RCC 7860 (cell line): ENCODE measurements around the gene PSG6.
A peak's percentile ranks its signal among the peaks of the same experiment; 100 is the strongest.
"Not testable (repeated sequence)": the region's sequence is repeated elsewhere in the genome, so short reads cannot be mapped to it uniquely, and the experiment has no call there.

Experiments used
- DNase-seq: peaks from one replicate; pipeline ENCODE4 v3.0.0-alpha.2; 2015; ENCODE audit warnings: low spot score
- FAIRE-seq: peaks from 2 replicates; lab custom pipeline; 2012; peaks lifted over from hg19 to GRCh38; lab: Jason Lieb, UNC

Gene PSG6

DNA sequence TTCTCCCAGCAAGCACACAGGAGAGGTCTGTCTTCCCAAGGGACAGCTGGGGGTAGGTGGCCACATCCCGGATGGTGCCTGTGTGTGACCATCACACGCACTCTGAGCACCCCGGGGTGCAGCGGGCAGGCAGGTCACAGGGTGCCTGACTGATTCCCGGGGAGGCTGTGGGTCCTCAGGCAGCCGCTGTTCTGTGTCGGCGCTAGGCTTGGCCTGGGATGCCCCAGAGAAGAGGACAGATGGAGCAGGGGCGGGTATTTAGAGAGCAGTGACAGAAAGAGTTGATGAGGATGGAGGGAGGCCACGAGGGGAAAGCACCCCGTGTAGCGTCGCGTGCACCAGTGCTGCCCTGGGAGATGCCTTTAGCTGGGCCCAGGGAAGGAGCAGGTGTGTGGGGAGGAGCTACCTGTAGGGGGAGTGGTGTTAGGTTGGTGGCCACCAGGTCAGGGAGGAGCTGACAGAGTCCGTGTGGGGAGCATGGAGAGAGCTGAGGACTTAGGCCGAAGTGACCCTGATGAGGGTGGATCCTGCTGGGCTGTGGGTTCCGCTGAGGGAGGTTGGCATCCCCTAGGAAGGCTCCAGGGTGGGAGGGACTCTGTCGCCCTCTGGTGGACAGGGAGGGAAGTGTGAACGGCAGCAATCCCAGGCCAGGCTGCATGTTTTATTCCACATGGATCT, 60.7 kb downstream of the PSG6 start:
- not testable (repeated sequence) for FAIRE-seq, DNase-seq

GRCh38 chr19:42854745-42855144, 62.9 kb downstream of the PSG6 start:
- FAIRE-seq, DNase-seq: not testable (repeated sequence)

DNA sequence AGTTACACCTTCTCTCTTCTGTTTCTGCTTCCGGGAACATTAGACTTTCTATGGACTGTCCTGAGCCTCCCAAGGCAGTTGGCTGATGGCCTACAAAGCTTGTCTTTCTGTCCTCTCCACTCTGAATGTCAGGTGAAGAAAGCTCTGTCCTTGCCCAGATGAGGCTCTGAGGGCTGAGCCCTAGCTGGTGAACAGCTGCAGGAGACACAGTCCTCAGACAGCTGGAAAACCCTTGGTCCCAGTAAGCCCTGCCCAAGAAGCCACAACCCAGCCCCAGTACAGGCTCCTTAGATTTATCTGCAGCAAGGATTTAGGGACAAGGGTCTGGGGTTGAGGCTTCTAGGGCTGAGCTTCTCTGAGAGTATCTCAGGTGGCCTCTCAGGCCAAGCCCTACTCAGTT, 64.5 kb downstream of the PSG6 start:
- not testable (repeated sequence) for DNase-seq, FAIRE-seq

DNA sequence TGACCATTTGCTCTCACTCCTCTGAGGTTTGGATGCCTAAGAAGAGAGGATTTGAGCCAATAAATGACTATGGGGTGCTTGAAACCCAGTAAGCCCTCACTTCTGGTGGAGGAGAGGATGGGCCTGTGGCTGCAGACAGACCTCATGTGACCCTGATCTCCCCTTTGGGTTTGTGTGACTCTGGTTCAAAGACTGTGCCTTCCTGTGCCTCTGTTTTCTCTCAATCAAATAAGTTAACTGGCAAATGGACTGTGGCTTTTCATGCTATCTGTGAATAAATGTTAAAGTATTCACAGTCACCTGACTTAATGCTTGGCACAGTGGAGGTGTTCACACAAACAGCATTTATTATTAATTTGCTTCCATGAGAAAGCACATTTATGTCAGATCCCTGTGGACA, 64.9 kb downstream of the PSG6 start:
- DNase-seq (peak; percentile 35), FAIRE-seq (peak; percentile 37)
